Measurements from ENCODE around the gene RPEL1.

Gene RPEL1

GRCh38 chr10:103280506-103280905, 34.8 kb downstream of the RPEL1 start:
- DNase-seq: no peak

GRCh38 chr10:103281753-103282152, 36.1 kb downstream of the RPEL1 start:
- DNase-seq: peak; percentile 80

- no peak for DNase-seq
Measured at GRCh38 chr10:103282961-103283360, 37.3 kb downstream of the RPEL1 start.

GRCh38 chr10:103284170-103284569, 38.5 kb downstream of the RPEL1 start:
- no peak for DNase-seq

GRCh38 chr10:103287992-103288391, 42.3 kb downstream of the RPEL1 start:
- DNase-seq: no peak

GRCh38 chr10:103291588-103291987, 45.9 kb downstream of the RPEL1 start:
- no peak for DNase-seq

GRCh38 chr10:103295374-103296015, 49.8 kb downstream of the RPEL1 start:
- no peak for DNase-seq

Data from NCI-H2227 treated with DMSO at 0.1 percent for 48 hours (cell line).